RWPE1 (cell line): ENCODE data around the gene SBNO2.

Experiments
- CTCF ChIA-PET: fragments of 350-600 bp; sonication (Branson Sonifier 250); formaldehyde crosslinking; extraction: SDS; loops from one replicate; lab custom pipeline; 2021; lab: Yijun Ruan, JAX
- POLR2A ChIA-PET: fragments of 400-600 bp; formaldehyde crosslinking; extraction: SDS; loops from one replicate; lab custom pipeline; 2020; ENCODE audit warnings: antibody characterized with exemption; ENCODE audit not compliant: low non-redundant PET; lab: Yijun Ruan, JAX
- DNase-seq: peaks from one replicate; pipeline ENCODE4 v3.0.0; 2012; ENCODE audit warnings: low spot score
- H3K27ac ChIP-seq: fragments of 450-650 bp; 2 replicates; pipeline ENCODE4 v1.5.1; 2017
- CTCF ChIP-seq: fragments of 450-650 bp; conservative IDR thresholded peaks from 2 replicates; pipeline ENCODE4 v1.5.1; 2017; ENCODE audit warnings: low read depth, mild to moderate bottlenecking

The SBNO2 gene

DNA sequence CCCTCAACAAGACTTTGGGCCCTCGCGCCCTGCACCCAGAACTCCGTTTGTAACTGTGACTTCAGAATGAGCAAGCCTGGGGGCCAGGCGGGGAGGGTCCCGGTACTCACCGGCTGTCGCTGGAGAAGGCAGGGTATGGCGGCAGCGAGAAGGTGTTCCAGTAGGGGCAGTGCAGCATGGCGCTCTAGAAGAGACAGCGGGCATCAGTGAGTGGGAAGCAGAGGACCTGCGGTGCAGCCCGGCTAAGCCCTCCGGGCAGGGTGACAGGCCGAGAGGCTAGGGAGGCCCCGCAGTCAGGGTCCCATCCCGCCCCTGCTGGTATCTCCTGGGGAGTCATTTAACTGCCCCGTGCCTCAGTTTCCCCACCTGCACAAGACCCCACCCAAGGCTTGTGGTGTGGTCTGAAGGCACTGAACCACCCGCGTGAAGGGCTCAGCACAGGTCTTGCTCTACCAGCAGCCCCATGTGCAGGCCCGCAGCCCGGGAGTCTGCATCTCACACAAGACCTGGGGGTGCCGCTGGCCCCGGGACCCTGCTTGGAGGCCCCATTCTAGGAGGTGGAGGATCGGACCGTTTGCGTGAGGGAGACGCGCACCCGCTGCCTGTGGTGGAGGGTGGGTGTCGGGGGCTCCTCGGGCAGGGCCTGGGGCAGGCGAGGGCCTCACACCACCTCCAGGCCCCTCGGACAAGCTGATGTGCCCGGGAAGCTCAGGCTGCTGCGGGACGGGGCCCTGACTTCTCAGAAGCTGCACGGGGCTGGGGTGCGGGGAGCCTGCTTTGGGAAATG, 24.6 kb downstream of the SBNO2 start:
- peak overlapping the region; percentile 3; the same call in 1 of the 2 replicates for H3K27ac ChIP-seq
- ChIA-PET CTCF (no interaction called here), POLR2A (no interaction called here)
- TF ChIP-seq CTCF, result no peak
- DNase-seq, result no peak

DNA sequence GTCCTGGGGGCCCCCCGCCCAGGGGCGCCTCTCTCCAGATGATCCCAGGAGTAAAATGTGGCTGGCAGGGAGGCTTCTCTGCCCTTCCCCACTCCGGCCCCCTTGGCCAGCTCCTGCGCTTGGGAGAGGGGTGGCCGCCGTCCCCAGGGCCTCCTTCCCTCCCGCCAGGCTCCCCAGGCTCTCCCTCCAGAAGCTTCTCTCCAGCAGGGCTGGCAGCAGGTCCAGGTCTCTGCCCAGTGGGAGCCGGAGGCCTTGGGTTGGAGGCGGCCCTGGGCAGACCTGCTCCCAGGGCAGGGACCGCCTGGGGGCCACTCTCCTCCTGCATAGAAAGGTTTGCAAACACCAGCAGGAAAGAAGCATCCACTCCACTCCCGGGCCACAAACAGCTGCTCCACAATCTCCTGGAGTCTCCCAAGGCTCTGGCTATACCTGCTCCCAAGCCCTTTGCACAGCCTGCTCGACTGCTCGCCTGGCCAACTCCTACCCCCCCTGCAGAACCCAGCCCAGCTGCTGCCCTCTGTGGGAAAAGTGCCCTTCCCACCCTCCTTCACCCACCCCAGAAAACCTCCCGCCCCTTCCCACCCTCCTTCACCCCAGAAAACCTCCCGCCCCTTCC, 26.0 kb downstream of the SBNO2 start:
- ChIA-PET POLR2A (no interaction called here), CTCF (no interaction called here)
- TF ChIP-seq CTCF, result no peak
- peak overlapping the region; percentile 52 for H3K27ac ChIP-seq
- DNase-seq, result no peak

- ChIA-PET CTCF (interaction anchor here (0.5 to 0.7 kb wide), 3 partner anchors 21 to 1009 kb away, joined by 3 read pairs; no protein-coding TSS in a partner anchor), POLR2A (interaction anchor here (0.6 to 1.0 kb wide), 3 partner anchors 56 to 128 kb away, joined by 3 to 6 read pairs (median 3); no protein-coding TSS in a partner anchor)
- H3K27ac ChIP-seq, result peak overlapping the region; percentile 52
- TF ChIP-seq CTCF, result no peak
- DNase-seq, result no peak
Observed at GRCh38 chr19:1146858-1147780, 26.9 kb downstream of the SBNO2 start.

DNA sequence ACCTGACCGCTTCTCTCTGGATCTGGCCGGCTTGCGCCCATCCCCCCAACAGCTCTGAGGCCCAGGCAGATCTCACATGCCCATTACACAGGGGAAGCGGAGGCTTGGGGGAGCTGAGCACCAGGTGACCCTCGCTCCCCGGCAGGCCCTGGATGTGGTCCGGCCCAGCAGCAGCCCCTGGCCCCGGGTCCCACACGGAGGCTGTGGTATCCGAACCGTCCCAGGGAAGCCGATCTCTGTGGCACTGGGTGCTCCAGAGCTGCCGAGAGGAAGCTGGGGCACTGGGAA, 27.7 kb downstream of the SBNO2 start:
- no peak for DNase-seq
- H3K27ac ChIP-seq, result peak overlapping the region; percentile 32
- no peak for TF ChIP-seq CTCF
- ChIA-PET CTCF (interaction anchor here (0.6 to 0.7 kb wide), 2 partner anchors 49 to 1010 kb away, joined by 3 read pairs; no protein-coding TSS in a partner anchor), POLR2A (interaction anchor here (1.0 kb wide), 1 partner anchor 116 kb away, joined by 3 read pairs; no protein-coding TSS in a partner anchor)

- TF ChIP-seq CTCF, result no peak
- DNase-seq, result no peak
- ChIA-PET POLR2A (interaction anchor here (1.0 kb wide), 1 partner anchor 116 kb away, joined by 3 read pairs; no protein-coding TSS in a partner anchor), CTCF (interaction anchor here (0.6 kb wide), 1 partner anchor 1931 kb away, joined by 3 read pairs; no protein-coding TSS in a partner anchor)
- H3K27ac ChIP-seq, result peak overlapping the region; percentile 32
Observed at GRCh38 chr19:1145635-1146411, 28.2 kb downstream of the SBNO2 start.
